ENCODE measurements around the gene CDKN1C.

CDKN1C gene

GRCh38 chr11:2885678-2886081 lies at the start of gene CDKN1C:
Gene CDKN1C (minus strand): TSS chr11:2885775. CDS start chr11:2885456, 319 bp downstream.
- DNase-seq (peak; percentile 78), ATAC-seq (peak; percentile 76)
- no peaks in the 10 kb centered on the region for H3K36me3 Mint-ChIP-seq (ENCODE audit: low read depth)
- H3K4me1 Mint-ChIP-seq, result peaks cover 7% of the 10 kb centered on the region
- H3K9me3 Mint-ChIP-seq, result no peaks in the 10 kb centered on the region
- peak within 1 kb of the TSS; percentile 82 for H3K4me3 Mint-ChIP-seq
- peaks cover 14% of the 10 kb centered on the region for H3K27me3 Mint-ChIP-seq
- peak within 1 kb of the TSS; percentile 64 for H3K27ac Mint-ChIP-seq

GRCh38 chr11:2934611-2935239 lies 49.1 kb upstream of the CDKN1C start:
- Mint-ChIP-seq H3K9me3 (peaks cover 16% of the 10 kb centered on the region), H3K36me3 (ENCODE audit: low read depth) (peaks cover 25% of the 10 kb centered on the region), H3K27me3 (peaks cover 2% of the 10 kb centered on the region), H3K4me3 (no peak overlapping the region), H3K4me1 (peaks cover 24% of the 10 kb centered on the region), H3K27ac (no peak overlapping the region)
- DNase-seq (no peak), ATAC-seq (no peak)

- no peak overlapping the region for H3K4me3 Mint-ChIP-seq
- peaks cover 21% of the 10 kb centered on the region for H3K36me3 Mint-ChIP-seq (ENCODE audit: low read depth)
- ATAC-seq (no peak), DNase-seq (no peak)
- H3K4me1 Mint-ChIP-seq, result peaks cover 24% of the 10 kb centered on the region
- peaks cover 14% of the 10 kb centered on the region for H3K9me3 Mint-ChIP-seq
- H3K27ac Mint-ChIP-seq, result no peak overlapping the region
- H3K27me3 Mint-ChIP-seq, result peaks cover 3% of the 10 kb centered on the region
Observed at GRCh38 chr11:2934021-2934550, 48.5 kb upstream of the CDKN1C start.

- peak; percentile 59 for DNase-seq
- Mint-ChIP-seq H3K27me3 (peaks cover 5% of the 10 kb centered on the region), H3K9me3 (peaks cover 11% of the 10 kb centered on the region), H3K4me3 (no peak overlapping the region), H3K4me1 (peaks cover 26% of the 10 kb centered on the region), H3K27ac (no peak overlapping the region), H3K36me3 (ENCODE audit: low read depth) (peaks cover 15% of the 10 kb centered on the region)
- ATAC-seq, result peak; percentile 70
Observed at GRCh38 chr11:2933375-2934020, 47.9 kb upstream of the CDKN1C start.

- no peak overlapping the region for H3K27ac Mint-ChIP-seq
- no peak for ATAC-seq
- peaks cover 32% of the 10 kb centered on the region for H3K4me1 Mint-ChIP-seq
- peaks cover 7% of the 10 kb centered on the region for H3K9me3 Mint-ChIP-seq
- peaks cover 10% of the 10 kb centered on the region for H3K27me3 Mint-ChIP-seq
- peaks cover 8% of the 10 kb centered on the region for H3K36me3 Mint-ChIP-seq (ENCODE audit: low read depth)
- H3K4me3 Mint-ChIP-seq, result no peak overlapping the region
- DNase-seq, result no peak
Observed at GRCh38 chr11:2932850-2933251, 47.3 kb upstream of the CDKN1C start.

- peaks cover 2% of the 10 kb centered on the region for H3K36me3 Mint-ChIP-seq (ENCODE audit: low read depth)
- DNase-seq, result no peak
- H3K27ac Mint-ChIP-seq, result no peak overlapping the region
- peaks cover 36% of the 10 kb centered on the region for H3K4me1 Mint-ChIP-seq
- no peak for ATAC-seq
- no peak overlapping the region for H3K4me3 Mint-ChIP-seq
- peaks cover 16% of the 10 kb centered on the region for H3K27me3 Mint-ChIP-seq
- H3K9me3 Mint-ChIP-seq, result no peaks in the 10 kb centered on the region
Observed at GRCh38 chr11:2931771-2932738, 46.5 kb upstream of the CDKN1C start.

- DNase-seq (no peak), ATAC-seq (no peak)
- Mint-ChIP-seq H3K9me3 (no peaks in the 10 kb centered on the region), H3K4me1 (peaks cover 36% of the 10 kb centered on the region), H3K27ac (no peak overlapping the region), H3K27me3 (peaks cover 21% of the 10 kb centered on the region), H3K4me3 (no peak overlapping the region), H3K36me3 (ENCODE audit: low read depth) (no peaks in the 10 kb centered on the region)
Observed at GRCh38 chr11:2931420-2931746, 45.8 kb upstream of the CDKN1C start.

GRCh38 chr11:2930704-2931419 lies 45.3 kb upstream of the CDKN1C start:
- DNase-seq, result peak; percentile 68
- Mint-ChIP-seq H3K4me3 (peak overlapping the region; percentile 74), H3K27ac (peak overlapping the region; percentile 79), H3K27me3 (peaks cover 23% of the 10 kb centered on the region), H3K4me1 (peaks cover 36% of the 10 kb centered on the region), H3K9me3 (no peaks in the 10 kb centered on the region), H3K36me3 (ENCODE audit: low read depth) (no peaks in the 10 kb centered on the region)
- ATAC-seq, result peak; percentile 11

GRCh38 chr11:2929950-2930703 lies 44.6 kb upstream of the CDKN1C start:
- peak; percentile 67 for DNase-seq

GRCh38 chr11:2929531-2929949 lies 44.0 kb upstream of the CDKN1C start:
- DNase-seq (peak; percentile 75), ATAC-seq (peak; percentile 41)
- Mint-ChIP-seq H3K9me3 (no peaks in the 10 kb centered on the region), H3K36me3 (ENCODE audit: low read depth) (no peaks in the 10 kb centered on the region), H3K27me3 (peaks cover 23% of the 10 kb centered on the region), H3K4me1 (peaks cover 36% of the 10 kb centered on the region), H3K27ac (peak overlapping the region; percentile 70), H3K4me3 (peak overlapping the region; percentile 74)

More at GRCh38 chr11:2929950-2930703, 44.6 kb upstream of the CDKN1C start:
- H3K9me3 Mint-ChIP-seq, result no peaks in the 10 kb centered on the region
- no peaks in the 10 kb centered on the region for H3K36me3 Mint-ChIP-seq (ENCODE audit: low read depth)
- peak; percentile 27 for ATAC-seq
- peaks cover 36% of the 10 kb centered on the region for H3K4me1 Mint-ChIP-seq
- peaks cover 23% of the 10 kb centered on the region for H3K27me3 Mint-ChIP-seq
- H3K4me3 Mint-ChIP-seq, result peak overlapping the region; percentile 74
- peak overlapping the region; percentile 79 for H3K27ac Mint-ChIP-seq

GRCh38 chr11:2928605-2929530 lies 43.3 kb upstream of the CDKN1C start, which contains the start of gene PHLDA2:
Gene PHLDA2 (minus strand): TSS chr11:2929420. CDS start chr11:2929364, 56 bp downstream.
- peak; percentile 17 for ATAC-seq
- H3K36me3 Mint-ChIP-seq (ENCODE audit: low read depth), result no peaks in the 10 kb centered on the region
- peaks cover 35% of the 10 kb centered on the region for H3K4me1 Mint-ChIP-seq
- peaks cover 23% of the 10 kb centered on the region for H3K27me3 Mint-ChIP-seq
- DNase-seq, result peak; percentile 70
- H3K4me3 Mint-ChIP-seq, result peak within 1 kb of the TSS; percentile 77
- peak within 1 kb of the TSS; percentile 70 for H3K27ac Mint-ChIP-seq
- no peaks in the 10 kb centered on the region for H3K9me3 Mint-ChIP-seq

GRCh38 chr11:2927851-2928604 lies 42.5 kb upstream of the CDKN1C start:
- H3K4me1 Mint-ChIP-seq, result peaks cover 27% of the 10 kb centered on the region
- no peaks in the 10 kb centered on the region for H3K9me3 Mint-ChIP-seq
- peaks cover 23% of the 10 kb centered on the region for H3K27me3 Mint-ChIP-seq
- ATAC-seq (no peak), DNase-seq (no peak)
- peak overlapping the region; percentile 65 for H3K4me3 Mint-ChIP-seq
- no peak overlapping the region for H3K27ac Mint-ChIP-seq
- no peaks in the 10 kb centered on the region for H3K36me3 Mint-ChIP-seq (ENCODE audit: low read depth)

Measured in activated naive CD8-positive, alpha-beta T cell treated with anti-CD3 and anti-CD28 coated beads, Interleukin-2, amount 50 U/mL, for 24 hours (primary cell).